ENCODE data around the gene CASP9. TPM values are rescaled to one million over a fixed set of nuclear protein-coding genes. Genes with fewer than 3 reads are reported as not detected.

CASP9 gene
- 10 to 100 TPM; 12.5 to 15.8 (median 13.4) TPM for total RNA-seq

DNA sequence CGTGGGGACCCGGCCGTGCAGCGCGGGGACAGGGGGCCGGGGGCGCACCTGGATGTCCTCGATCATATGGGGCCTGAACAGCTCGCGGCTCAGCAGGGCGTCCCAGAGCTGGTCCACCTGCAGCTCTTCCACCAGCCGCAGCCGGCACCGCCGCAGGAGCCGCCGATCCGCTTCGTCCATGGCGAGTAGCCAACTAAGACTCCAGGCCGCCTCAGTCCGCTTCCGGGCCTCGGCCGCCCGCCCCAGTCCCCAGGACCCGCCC lies at the start of gene CASP9:
Gene CASP9 (minus strand): TSS at position 195 of the 262 bp plus-strand sequence. CDS start 15 bp downstream, at position 180.
- Histone ChIP-seq H3K4me1 (peaks cover 0 to 11% of the 10 kb centered on the region in 2 donors), H3K27ac (peak within 1 kb of the TSS; percentile 96 to 97), H3K4me3 (peak within 1 kb of the TSS; percentile 77 to 94 (median 93)), H3K36me3 (no peaks in the 10 kb centered on the region), H3K9me3 (no peaks in the 10 kb centered on the region), H3K27me3 (no peaks in the 10 kb centered on the region)
- TF ChIP-seq, protein P1, sequence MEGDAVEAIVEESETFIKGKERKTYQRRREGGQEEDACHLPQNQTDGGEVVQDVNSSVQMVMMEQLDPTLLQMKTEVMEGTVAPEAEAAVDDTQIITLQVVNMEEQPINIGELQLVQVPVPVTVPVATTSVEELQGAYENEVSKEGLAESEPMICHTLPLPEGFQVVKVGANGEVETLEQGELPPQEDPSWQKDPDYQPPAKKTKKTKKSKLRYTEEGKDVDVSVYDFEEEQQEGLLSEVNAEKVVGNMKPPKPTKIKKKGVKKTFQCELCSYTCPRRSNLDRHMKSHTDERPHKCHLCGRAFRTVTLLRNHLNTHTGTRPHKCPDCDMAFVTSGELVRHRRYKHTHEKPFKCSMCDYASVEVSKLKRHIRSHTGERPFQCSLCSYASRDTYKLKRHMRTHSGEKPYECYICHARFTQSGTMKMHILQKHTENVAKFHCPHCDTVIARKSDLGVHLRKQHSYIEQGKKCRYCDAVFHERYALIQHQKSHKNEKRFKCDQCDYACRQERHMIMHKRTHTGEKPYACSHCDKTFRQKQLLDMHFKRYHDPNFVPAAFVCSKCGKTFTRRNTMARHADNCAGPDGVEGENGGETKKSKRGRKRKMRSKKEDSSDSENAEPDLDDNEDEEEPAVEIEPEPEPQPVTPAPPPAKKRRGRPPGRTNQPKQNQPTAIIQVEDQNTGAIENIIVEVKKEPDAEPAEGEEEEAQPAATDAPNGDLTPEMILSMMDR (IDR thresholded peaks at IDR 0.05): no peak
- peak in 1 of 3 donors; percentile 43 for TF ChIP-seq POLR2AphosphoS5 (IDR thresholded peaks at IDR 0.05)
- intact Hi-C loops (cut with DNase I; ENCODE audit: low total_unique reads): no loop called here
- DNase-seq (ENCODE audit: low spot score in 2 of 2): no peak

DNA sequence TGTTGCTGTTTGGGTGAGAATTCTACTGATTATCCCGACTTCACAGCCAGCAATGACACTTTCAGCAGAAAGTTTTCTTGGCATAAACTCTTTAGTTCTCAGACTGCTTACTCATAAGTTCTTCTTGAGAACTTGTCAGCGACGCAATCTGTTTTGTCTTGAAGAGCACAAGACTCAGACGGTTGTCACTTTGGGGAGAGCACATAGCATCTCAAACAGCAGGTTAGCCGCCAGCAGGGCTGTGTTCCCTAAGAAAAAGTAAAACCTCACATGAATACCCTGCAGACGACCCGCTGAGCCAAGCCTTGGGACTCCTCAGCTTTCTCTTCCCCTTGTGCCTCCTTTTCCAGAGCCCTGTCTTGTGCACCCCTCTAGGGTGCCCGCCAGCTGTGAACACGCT lies 49.5 kb upstream of the CASP9 start:
- TF ChIP-seq POLR2AphosphoS5 (IDR thresholded peaks at IDR 0.05) (no peak), POLR2A (IDR thresholded peaks at IDR 0.05) (no peak)
- TF ChIP-seq, protein P1 (IDR thresholded peaks at IDR 0.05): no peak

DNA sequence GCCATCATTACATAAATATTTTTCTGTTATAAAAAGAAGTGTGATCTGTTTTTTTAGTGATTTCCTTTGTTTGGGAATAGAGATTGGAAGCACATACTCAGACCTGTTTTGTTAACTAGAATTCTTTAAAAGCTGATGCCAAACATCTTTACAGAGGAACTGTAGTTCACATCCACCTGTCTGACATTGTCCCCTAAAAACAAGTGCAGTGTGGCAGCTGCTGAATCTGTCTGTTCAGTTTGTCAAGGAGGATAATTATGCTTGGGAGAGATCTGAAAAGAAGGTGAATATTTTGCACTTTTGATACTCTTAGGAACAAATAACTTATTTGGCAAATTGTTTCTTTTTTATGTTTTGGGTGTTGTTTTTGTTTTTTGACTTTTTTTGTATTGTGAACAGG lies 47.3 kb upstream of the CASP9 start:
- Histone ChIP-seq H3K36me3 (no peaks in the 10 kb centered on the region), H3K27me3 (no peaks in the 10 kb centered on the region), H3K27ac (no peak overlapping the region), H3K9me3 (no peaks in the 10 kb centered on the region), H3K4me1 (no peaks in the 10 kb centered on the region), H3K4me3 (no peak overlapping the region)
- intact Hi-C loops (cut with DNase I; ENCODE audit: low total_unique reads): no loop called here
- TF ChIP-seq, protein P1 (IDR thresholded peaks at IDR 0.05): no peak
- TF ChIP-seq POLR2AphosphoS5 (IDR thresholded peaks at IDR 0.05): no peak
- no peak for TF ChIP-seq POLR2A (IDR thresholded peaks at IDR 0.05)
- DNase-seq (ENCODE audit: low spot score in 2 of 2): no peak

More for the DNA sequence above, 49.5 kb upstream of the CASP9 start:
- no peaks in the 10 kb centered on the region for H3K9me3 ChIP-seq
- no peak overlapping the region for H3K27ac ChIP-seq
- H3K4me3 ChIP-seq: no peak overlapping the region
- no peaks in the 10 kb centered on the region for H3K27me3 ChIP-seq
- DNase-seq (ENCODE audit: low spot score in 2 of 2): no peak
- intact Hi-C loops (cut with DNase I; ENCODE audit: low total_unique reads): no loop called here
- no peaks in the 10 kb centered on the region for H3K4me1 ChIP-seq
- H3K36me3 ChIP-seq: no peaks in the 10 kb centered on the region

DNA sequence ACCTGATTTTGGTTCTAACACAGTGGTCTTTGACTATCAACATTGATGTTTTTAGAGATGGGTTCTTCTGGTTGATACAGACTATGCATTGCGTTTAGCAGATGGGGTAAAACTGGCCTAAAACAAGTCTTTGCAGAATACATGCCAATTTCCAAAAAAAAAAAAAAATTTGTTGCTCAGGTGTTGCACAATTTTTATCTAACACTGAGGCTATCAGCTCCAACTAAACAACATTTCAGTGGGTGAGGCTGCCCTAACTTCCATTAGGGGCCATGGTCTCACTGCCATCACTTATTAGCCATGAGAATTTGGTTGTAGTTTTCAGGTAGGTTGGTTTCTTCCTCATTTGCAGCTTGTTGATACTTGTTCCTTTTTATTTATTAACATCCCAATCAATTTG lies 46.8 kb upstream of the CASP9 start:
- Histone ChIP-seq H3K27me3 (no peaks in the 10 kb centered on the region), H3K27ac (no peak overlapping the region), H3K4me1 (no peaks in the 10 kb centered on the region), H3K36me3 (no peaks in the 10 kb centered on the region), H3K9me3 (no peaks in the 10 kb centered on the region), H3K4me3 (no peak overlapping the region)
- TF ChIP-seq POLR2AphosphoS5 (IDR thresholded peaks at IDR 0.05) (no peak), POLR2A (IDR thresholded peaks at IDR 0.05) (no peak)
- TF ChIP-seq, protein P1 (IDR thresholded peaks at IDR 0.05): no peak
- DNase-seq (ENCODE audit: low spot score in 2 of 2): no peak
- intact Hi-C loops (cut with DNase I; ENCODE audit: low total_unique reads): no loop called here

DNA sequence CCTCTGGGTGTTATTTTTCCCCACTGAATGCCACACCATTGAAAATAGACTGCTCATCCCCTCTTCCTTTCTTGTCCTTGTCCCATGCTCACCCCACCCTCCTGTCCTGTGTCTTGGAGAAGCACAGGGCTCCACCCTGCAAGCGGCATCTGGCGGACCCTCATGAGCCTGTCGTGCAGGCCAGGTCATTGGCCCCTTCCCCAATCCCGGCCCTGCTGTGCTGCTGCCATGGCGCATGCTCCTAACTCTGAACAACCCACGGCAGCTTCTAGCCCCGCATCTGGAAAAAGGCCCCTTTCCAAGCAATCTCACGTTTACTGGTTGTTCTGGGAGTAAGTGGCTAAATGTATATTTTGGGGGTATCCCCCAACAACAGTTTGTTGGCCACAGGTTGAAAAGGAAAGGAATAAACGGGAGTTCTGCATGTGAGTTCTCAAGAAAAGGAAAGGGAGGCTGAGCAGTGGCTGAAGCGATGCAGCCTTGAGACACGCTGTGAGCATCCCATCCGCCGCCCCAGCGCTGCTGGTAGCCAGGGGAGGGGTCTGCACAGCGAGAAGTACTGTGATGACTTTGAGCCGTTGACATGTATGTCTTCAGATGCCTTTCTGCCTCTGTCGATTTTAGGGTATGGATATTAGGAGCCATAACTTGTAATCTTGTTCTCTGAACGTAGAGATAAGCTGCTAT lies 44.5 kb upstream of the CASP9 start:
- Histone ChIP-seq H3K36me3 (no peaks in the 10 kb centered on the region), H3K27ac (no peak overlapping the region), H3K27me3 (no peaks in the 10 kb centered on the region), H3K4me3 (no peak overlapping the region), H3K9me3 (no peaks in the 10 kb centered on the region), H3K4me1 (no peaks in the 10 kb centered on the region)
- TF ChIP-seq, protein P1 (IDR thresholded peaks at IDR 0.05): no peak
- TF ChIP-seq POLR2A (IDR thresholded peaks at IDR 0.05) (no peak), POLR2AphosphoS5 (IDR thresholded peaks at IDR 0.05) (no peak)
- DNase-seq (ENCODE audit: low spot score in 2 of 2): no peak
- intact Hi-C loops (cut with DNase I; ENCODE audit: low total_unique reads): no loop called here
